Epithelial cell of prostate (primary cell): ENCODE results near the gene SPOCK1.

Experiments used
- DNase-seq: peaks from one replicate; pipeline ENCODE4 v3.0.0-alpha.2; 2011; ENCODE audit warnings: low read depth, low spot score
- H3K27ac ChIP-seq: fragments of 450-650 bp; 2 replicates; pipeline ENCODE4 v1.5.1; 2017; ENCODE audit warnings: mild to moderate bottlenecking

Gene SPOCK1

GRCh38 chr5:137023371-137023770 is 475.8 kb downstream of the SPOCK1 start:
- DNase-seq: no peak
- no peak overlapping the region for H3K27ac ChIP-seq

DNA sequence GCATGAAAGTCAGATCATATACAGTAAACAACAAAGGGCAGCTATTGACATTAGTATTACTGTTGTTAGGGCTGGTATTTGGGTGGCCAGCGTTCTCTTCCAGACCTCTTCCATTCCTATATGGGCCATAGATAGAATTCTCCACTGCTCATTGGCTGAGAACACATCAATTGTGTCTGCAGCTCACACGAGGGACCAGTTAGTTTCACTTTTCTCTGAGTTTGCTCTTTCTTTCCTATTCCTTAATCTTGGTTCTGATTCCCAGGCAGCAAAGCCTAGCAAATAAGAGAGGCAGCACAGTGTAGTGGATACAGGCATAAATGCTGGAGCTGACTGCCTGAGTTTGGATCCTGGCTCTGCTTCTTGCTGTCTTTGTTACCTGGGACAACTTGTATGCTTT is 476.4 kb downstream of the SPOCK1 start:
- no peak overlapping the region for H3K27ac ChIP-seq
- DNase-seq: no peak

- DNase-seq: no peak
- H3K27ac ChIP-seq: no peak overlapping the region
These were observed 477.1 kb downstream of the SPOCK1 start for GRCh38 chr5:137022043-137022442.

- DNase-seq: no peak
- no peak overlapping the region for H3K27ac ChIP-seq
These were observed 479.9 kb downstream of the SPOCK1 start for GRCh38 chr5:137019229-137019628.

- H3K27ac ChIP-seq: no peak overlapping the region
- no peak for DNase-seq
These were observed 482.3 kb downstream of the SPOCK1 start for GRCh38 chr5:137016783-137017324.

DNA sequence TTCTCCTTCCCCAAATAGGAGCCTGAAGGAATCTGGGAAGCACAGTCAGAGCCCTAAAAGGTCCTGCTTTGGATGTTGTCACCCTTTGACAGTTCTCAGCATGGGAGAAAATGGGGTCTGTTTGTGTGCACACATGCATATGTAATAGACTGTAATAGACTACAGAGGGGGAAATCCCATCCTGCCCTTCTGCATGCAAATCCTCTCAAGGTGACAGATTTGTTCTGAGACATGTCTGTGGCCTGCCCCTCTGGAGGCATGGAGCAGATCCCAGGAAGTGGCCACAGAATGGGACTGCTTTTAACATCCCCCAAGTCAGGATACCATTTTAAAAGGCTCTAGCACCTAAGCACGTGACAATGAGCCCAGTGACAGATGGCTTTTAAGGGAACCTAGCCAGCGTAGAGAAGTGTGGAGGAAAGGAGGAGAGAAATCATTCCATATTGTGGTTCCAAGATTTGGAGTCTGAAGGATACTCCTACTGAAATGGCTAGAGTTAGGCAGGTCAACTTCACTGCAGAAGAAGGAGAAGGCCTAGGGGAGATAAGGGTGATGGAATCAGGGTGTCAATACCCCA is 483.5 kb downstream of the SPOCK1 start:
- DNase-seq: no peak

GRCh38 chr5:137014731-137015130 is 484.4 kb downstream of the SPOCK1 start:
- DNase-seq: no peak
- no peak overlapping the region for H3K27ac ChIP-seq

More for the DNA sequence above, 483.5 kb downstream of the SPOCK1 start:
- H3K27ac ChIP-seq: no peak overlapping the region

- DNase-seq: no peak
- no peak overlapping the region for H3K27ac ChIP-seq
These were observed 488.9 kb downstream of the SPOCK1 start for GRCh38 chr5:137010226-137010625.

DNA sequence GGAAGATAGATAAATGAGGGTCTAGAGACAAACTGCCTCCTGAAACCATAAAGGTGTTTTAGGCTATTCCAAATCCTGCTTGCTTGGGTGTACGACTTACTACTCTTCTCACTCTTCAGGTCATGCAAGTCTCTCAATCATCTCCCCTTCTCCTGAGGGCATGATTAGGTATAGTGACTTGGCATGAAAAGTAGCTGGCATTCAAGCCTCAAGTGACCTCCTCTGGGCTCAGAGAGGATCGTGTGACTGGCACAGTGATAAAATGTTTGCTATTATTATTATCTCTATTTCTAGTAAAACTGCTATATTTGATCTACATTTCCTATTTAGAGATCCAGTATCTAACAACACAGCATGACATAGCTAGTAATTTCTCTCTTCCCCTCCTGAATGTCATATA is 494.8 kb downstream of the SPOCK1 start:
- DNase-seq: no peak

DNA sequence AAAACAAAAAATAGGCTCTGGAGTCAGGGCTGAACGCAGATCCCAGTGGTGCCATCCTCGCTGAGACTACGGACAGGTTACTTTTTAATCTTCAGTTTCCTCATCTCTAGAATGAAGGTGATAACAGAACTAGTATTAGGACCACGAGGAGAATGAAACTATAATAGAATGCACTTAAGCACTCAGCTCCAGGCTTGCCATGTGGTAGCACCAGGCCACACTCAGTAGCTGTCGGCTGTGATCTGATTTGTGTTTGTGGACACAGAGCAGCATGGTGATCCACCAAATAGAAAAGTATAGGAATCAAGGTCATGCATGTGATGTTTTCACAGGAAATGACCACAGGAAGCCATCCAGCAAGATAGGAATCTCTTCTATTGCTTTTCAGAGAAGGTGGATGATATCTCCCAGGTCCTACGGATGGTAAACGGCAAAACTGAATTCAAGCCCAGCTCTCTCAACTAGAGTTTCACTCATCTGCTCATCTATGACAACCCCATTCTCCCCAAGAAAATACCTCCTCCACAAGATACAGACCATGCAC is 498.0 kb downstream of the SPOCK1 start:
- no peak overlapping the region for H3K27ac ChIP-seq
- DNase-seq: no peak

More for the DNA sequence above, 494.8 kb downstream of the SPOCK1 start:
- H3K27ac ChIP-seq: no peak overlapping the region

DNA sequence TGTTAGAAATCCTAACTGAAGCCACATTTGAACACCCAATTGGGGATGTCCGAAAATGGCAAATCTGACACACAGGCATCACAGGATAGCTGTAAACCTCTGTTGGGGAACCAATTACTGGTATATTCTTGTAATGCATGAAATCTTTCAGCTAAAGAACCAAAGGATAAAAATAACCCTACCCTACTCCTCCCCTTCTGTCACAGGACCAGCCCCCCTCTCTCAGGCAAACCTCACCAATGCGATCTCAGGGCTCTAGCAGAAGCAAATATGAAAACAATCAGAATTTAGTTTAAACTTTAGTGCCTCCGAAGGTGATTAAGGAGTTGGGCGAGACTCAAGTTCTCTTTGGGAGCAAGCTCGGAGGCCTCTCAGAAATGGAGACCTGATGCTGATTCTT is 499.3 kb downstream of the SPOCK1 start:
- H3K27ac ChIP-seq: no peak overlapping the region
- DNase-seq: no peak

GRCh38 chr5:136998854-136999357 is 500.2 kb downstream of the SPOCK1 start:
- no peak overlapping the region for H3K27ac ChIP-seq
- DNase-seq: no peak

DNA sequence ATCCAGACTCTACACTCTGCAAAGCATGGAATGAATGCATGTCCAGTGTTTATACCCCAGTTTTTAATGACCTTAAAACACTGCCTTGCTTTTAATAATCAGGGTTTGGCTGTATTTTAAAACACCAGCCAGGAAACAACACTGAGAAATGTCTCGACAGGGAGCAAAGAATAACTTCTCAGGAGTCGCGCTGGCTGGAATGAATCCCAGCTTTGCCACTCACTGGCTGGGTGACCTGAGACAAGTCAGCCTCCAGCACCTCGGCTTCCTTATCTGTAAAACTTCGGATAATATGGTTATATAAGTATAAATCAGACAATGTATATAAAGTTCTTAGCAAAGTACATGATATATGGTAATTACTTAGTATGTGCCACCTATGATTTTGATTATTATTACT is 505.0 kb downstream of the SPOCK1 start:
- DNase-seq: no peak
- no peak overlapping the region for H3K27ac ChIP-seq

DNA sequence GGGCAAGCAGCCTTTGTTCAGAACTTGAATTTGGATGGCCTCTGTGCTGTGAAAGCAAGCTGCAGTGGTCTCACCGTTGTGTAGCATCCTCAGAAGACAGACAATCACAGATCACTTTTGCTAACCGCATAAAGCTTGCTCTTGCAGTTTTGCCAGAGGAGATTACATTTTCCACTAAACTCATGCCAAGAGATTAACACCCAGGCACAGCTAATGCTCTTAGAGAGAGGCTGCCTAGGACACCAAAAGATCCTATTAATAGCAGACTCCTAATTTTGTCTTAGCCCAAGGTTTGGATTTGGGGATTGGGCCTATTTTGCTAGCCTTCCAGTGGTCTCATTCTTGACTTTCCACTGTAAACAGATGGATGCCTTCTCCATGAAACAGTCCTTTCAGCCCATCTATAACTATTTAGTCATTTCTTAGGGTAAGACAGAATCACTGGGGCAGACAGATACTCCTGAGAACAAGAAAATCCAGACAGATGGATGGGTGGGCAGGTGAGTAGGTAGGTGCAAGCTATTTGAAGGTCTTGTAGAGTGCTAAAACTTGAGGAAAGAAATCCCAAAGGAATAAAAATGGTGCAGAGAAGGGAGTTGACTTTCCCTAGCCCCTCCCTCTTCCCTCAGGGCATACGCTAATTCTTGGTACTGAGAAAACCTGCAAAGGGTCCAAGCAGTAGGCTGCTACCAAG is 506.2 kb downstream of the SPOCK1 start:
- H3K27ac ChIP-seq: no peak overlapping the region
- DNase-seq: no peak

GRCh38 chr5:136985785-136986475 is 513.2 kb downstream of the SPOCK1 start:
- no peak for DNase-seq
- no peak overlapping the region for H3K27ac ChIP-seq

DNA sequence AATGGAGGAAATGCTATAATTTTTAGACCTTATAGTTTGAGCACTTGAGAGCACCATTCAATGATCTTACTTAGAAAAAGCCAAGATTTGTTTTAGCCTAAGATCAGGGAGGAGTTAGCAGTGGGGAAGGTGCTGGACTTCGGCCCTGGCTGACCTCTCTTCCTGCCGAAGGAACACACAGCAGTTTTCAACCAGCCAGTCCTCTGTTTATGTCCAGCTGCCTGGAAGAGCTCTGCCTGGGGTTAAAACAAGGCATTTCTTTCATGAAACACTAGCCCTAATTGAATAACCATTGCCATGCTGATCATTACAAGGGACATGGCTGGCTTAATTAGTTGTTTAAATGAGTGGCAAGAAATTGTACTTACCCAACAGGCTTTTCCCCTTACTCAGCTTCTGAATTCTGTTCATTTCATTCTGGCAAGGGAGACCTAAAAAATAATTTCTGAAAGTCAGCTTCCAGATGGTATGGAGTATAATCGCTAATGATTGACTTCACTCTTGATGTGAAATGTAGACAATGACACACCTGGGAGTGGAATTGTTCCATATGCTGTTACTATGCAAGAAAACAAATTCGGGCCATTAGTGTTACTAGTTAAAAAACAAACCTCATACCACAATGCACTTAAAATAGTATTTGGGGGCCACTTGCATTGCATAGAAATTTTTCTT is 514.2 kb downstream of the SPOCK1 start:
- H3K27ac ChIP-seq: no peak overlapping the region
- DNase-seq: no peak

DNA sequence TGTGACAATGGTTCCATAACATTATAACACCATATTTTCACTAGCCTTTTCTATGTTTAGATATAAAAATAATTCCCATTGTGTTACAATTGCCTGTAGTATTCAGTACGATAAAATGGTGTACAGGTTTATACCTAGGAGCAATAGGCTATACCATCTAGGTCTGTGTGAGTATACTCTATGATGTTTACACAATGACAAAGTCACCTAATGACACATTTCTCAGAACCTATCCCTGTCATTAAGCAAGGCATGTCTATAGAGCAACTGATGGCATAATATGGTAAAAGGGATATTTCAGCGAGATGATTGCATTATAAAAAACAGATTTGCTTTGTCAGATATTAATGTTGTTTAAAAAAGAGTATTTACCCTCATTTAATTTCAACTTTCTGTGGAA is 517.2 kb downstream of the SPOCK1 start:
- no peak for DNase-seq
- no peak overlapping the region for H3K27ac ChIP-seq

- DNase-seq: no peak
- H3K27ac ChIP-seq: no peak overlapping the region
These were observed 520.0 kb downstream of the SPOCK1 start for GRCh38 chr5:136979131-136979530.

- H3K27ac ChIP-seq: no peak overlapping the region
- DNase-seq: no peak
These were observed 535.6 kb downstream of the SPOCK1 start for GRCh38 chr5:136963504-136963903.

- DNase-seq: peak; percentile 43
These were observed 541.7 kb downstream of the SPOCK1 start for GRCh38 chr5:136957428-136957827.

More at GRCh38 chr5:136957428-136957827, 541.7 kb downstream of the SPOCK1 start:
- no peak overlapping the region for H3K27ac ChIP-seq
